ENCODE data around the gene RUNDC1. TPM values are rescaled to one million over a fixed set of nuclear protein-coding genes. Genes with fewer than 3 reads are reported as not detected.
"Not testable (repeated sequence)": the region's sequence is repeated elsewhere in the genome, so short reads cannot be mapped to it uniquely, and the experiment has no call there.

RUNDC1 gene
- total RNA-seq, 2 experiments from 2014 or later = 16.9 to 17.4 TPM

GRCh38 chr17:42997984-42998938 lies 17.9 kb downstream of the RUNDC1 start, which contains the start of gene RPL27:
TSS of gene RPL27 (plus strand) at chr17:42998419. CDS start at chr17:42998751, 332 bp downstream.
- Mint-ChIP-seq H3K27ac (peak within 1 kb of the TSS; percentile 99), H3K36me3 (peaks cover 41% of the 10 kb centered on the region), H3K27me3 (no peaks in the 10 kb centered on the region), H3K4me3 (peak within 1 kb of the TSS; percentile 100), H3K4me1 (peaks cover 36% of the 10 kb centered on the region), H3K9me3 (ENCODE audit: low read depth) (no peaks in the 10 kb centered on the region)
- peak; percentile 99 for DNase-seq
- CTCF ChIA-PET = interaction anchor here (0.7 to 3.7 kb wide), 33 partner anchors 10 to 420 kb away, joined by 3 to 41 read pairs (median 4); partner anchors contain the start of genes AARSD1, AOC2, BECN1 and IFI35
- peak; percentile 99 for ATAC-seq

GRCh38 chr17:42999003-42999525 lies 18.7 kb downstream of the RUNDC1 start:
- CTCF ChIA-PET = interaction anchor here (1.5 to 3.7 kb wide), 10 partner anchors 9 to 421 kb away, joined by 4 to 41 read pairs (median 10); partner anchors contain the start of genes BECN1, IFI35, PSMC3IP and PTGES3L

GRCh38 chr17:43000894-43001293 lies 20.5 kb downstream of the RUNDC1 start:
- Mint-ChIP-seq H3K27ac (peak overlapping the region; percentile 56), H3K4me1 (peaks cover 41% of the 10 kb centered on the region), H3K36me3 (peaks cover 47% of the 10 kb centered on the region)
- H3K4me3 Mint-ChIP-seq; H3K9me3 Mint-ChIP-seq (ENCODE audit: low read depth); DNase-seq; CTCF ChIA-PET; ATAC-seq; H3K27me3 Mint-ChIP-seq: not testable (repeated sequence)

More at GRCh38 chr17:42999003-42999525, 18.7 kb downstream of the RUNDC1 start:
- Mint-ChIP-seq H3K27ac (peak overlapping the region; percentile 99), H3K27me3 (no peaks in the 10 kb centered on the region), H3K36me3 (peaks cover 47% of the 10 kb centered on the region), H3K9me3 (ENCODE audit: low read depth) (no peaks in the 10 kb centered on the region), H3K4me1 (peaks cover 38% of the 10 kb centered on the region), H3K4me3 (peak overlapping the region; percentile 100)
- no peak for DNase-seq
- no peak for ATAC-seq

DNA sequence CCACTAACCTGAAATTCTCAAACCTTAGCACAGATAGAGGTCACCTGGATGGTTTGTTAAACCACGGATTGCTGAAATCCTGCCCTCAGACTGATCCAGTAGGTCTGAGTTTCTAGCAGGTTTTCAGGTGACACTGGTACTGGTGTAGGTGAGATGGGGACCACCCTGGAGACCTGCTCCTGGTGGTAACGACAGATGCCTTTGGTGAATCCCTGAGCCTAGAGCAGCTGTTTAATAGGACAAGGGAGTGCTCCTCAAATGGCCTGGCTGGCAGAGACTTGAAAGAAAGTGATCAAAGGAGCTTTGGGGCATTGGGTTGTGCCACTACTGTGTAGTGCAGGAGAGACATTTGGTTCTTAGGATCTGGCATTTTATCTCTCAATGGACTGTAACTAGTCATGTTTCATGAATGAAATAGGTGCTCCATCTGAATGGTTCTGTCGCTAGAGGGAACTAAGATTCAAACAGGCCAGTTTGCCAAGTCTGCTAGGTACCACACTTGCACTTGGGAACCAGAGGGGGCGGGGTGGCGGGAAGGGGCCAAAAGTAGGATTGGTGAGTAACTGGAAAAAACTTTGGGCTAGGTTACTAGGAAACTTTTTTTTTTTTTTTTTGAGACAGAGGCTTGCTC lies 23.3 kb downstream of the RUNDC1 start:
- Mint-ChIP-seq H3K9me3 (ENCODE audit: low read depth) (no peaks in the 10 kb centered on the region), H3K27ac (peak overlapping the region; percentile 44), H3K4me1 (peaks cover 35% of the 10 kb centered on the region), H3K27me3 (no peaks in the 10 kb centered on the region), H3K4me3 (no peak overlapping the region), H3K36me3 (peaks cover 51% of the 10 kb centered on the region)
- DNase-seq (no peak), ATAC-seq (no peak)
- CTCF ChIA-PET = no interaction called here

GRCh38 chr17:43006639-43007551 lies 26.5 kb downstream of the RUNDC1 start, which contains the start of gene IFI35:
TSS of gene IFI35 (plus strand) at chr17:43006784. CDS start at chr17:43006948, 164 bp downstream.
- Mint-ChIP-seq H3K9me3 (ENCODE audit: low read depth) (no peaks in the 10 kb centered on the region), H3K4me1 (peaks cover 29% of the 10 kb centered on the region), H3K27me3 (no peaks in the 10 kb centered on the region), H3K27ac (peak within 1 kb of the TSS; percentile 100), H3K36me3 (peaks cover 43% of the 10 kb centered on the region), H3K4me3 (peak within 1 kb of the TSS; percentile 99)
- DNase-seq (peak; percentile 95), ATAC-seq (peak; percentile 99)
- CTCF ChIA-PET = interaction anchor here (0.6 to 4.1 kb wide), 11 partner anchors 8 to 361 kb away, joined by 3 to 41 read pairs (median 3); partner anchors contain the start of genes RPL27 and VAT1

GRCh38 chr17:43010667-43011308 lies 30.4 kb downstream of the RUNDC1 start:
- H3K27ac Mint-ChIP-seq = peak overlapping the region; percentile 9
- peaks cover 47% of the 10 kb centered on the region for H3K36me3 Mint-ChIP-seq
- CTCF ChIA-PET = interaction anchor here (0.8 to 2.2 kb wide), 3 partner anchors 10 to 14 kb away, joined by 3 to 12 read pairs (median 6); partner anchors contain the start of gene RPL27
- no peak for DNase-seq
- H3K9me3 Mint-ChIP-seq (ENCODE audit: low read depth) = no peaks in the 10 kb centered on the region
- peaks cover 23% of the 10 kb centered on the region for H3K4me1 Mint-ChIP-seq
- no peak for ATAC-seq
- no peaks in the 10 kb centered on the region for H3K27me3 Mint-ChIP-seq
- no peak overlapping the region for H3K4me3 Mint-ChIP-seq

DNA sequence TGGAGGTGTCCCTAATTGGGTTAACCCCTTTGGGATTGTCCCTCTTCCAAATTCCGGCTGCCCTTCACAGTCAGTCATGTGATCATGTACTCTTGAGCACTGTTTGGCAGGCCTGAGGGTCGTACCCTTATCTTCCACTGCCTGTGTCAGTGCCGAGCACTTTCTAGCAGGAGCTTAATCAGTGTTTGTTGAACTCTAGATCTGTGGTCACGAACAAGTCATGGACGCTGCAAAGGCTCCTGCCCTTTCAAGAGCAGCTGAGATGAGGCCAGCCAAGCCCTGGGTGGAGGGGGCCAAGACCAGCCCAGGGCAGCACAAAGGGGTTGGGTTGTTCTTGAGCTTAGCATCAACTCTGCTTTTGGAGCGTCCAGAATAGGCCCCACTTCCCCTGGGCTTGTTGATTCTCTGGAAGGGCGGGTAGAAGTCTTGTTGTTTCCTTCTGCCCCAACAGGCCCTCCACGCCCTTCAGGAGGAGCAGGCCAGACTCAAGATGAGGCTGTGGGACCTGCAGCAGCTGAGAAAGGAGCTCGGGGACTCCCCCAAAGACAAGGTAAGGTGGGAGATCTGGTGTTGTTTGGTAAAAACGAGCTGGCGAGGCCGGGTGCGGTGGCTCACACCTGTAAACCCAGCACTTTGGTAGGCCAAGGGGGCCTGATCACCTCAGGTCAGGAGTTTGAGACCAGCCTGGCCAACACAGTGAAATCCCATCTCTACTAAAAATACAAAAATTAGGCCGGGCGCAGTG lies 31.5 kb downstream of the RUNDC1 start:
- peaks cover 45% of the 10 kb centered on the region for H3K36me3 Mint-ChIP-seq
- DNase-seq = no peak
- no peak for ATAC-seq
- H3K27ac Mint-ChIP-seq = peak overlapping the region; percentile 17
- CTCF ChIA-PET = interaction anchor here (1.7 to 2.2 kb wide), 2 partner anchors 13 to 14 kb away, joined by 8 to 12 read pairs; partner anchors contain the start of genes RND2 and RPL27
- no peak overlapping the region for H3K4me3 Mint-ChIP-seq
- no peaks in the 10 kb centered on the region for H3K27me3 Mint-ChIP-seq
- H3K9me3 Mint-ChIP-seq (ENCODE audit: low read depth) = no peaks in the 10 kb centered on the region
- H3K4me1 Mint-ChIP-seq = peaks cover 20% of the 10 kb centered on the region

GRCh38 chr17:43013296-43013695 lies 32.9 kb downstream of the RUNDC1 start:
- CTCF ChIA-PET = interaction anchor here (1.7 kb wide), 1 partner anchor 11 kb away, joined by 8 read pairs; the partner anchor contains the start of gene RND2
- H3K4me3 Mint-ChIP-seq = no peak overlapping the region
- H3K36me3 Mint-ChIP-seq = peaks cover 40% of the 10 kb centered on the region
- no peaks in the 10 kb centered on the region for H3K9me3 Mint-ChIP-seq (ENCODE audit: low read depth)
- DNase-seq (no peak), ATAC-seq (no peak)
- no peak overlapping the region for H3K27ac Mint-ChIP-seq
- H3K4me1 Mint-ChIP-seq = peaks cover 18% of the 10 kb centered on the region
- no peaks in the 10 kb centered on the region for H3K27me3 Mint-ChIP-seq

DNA sequence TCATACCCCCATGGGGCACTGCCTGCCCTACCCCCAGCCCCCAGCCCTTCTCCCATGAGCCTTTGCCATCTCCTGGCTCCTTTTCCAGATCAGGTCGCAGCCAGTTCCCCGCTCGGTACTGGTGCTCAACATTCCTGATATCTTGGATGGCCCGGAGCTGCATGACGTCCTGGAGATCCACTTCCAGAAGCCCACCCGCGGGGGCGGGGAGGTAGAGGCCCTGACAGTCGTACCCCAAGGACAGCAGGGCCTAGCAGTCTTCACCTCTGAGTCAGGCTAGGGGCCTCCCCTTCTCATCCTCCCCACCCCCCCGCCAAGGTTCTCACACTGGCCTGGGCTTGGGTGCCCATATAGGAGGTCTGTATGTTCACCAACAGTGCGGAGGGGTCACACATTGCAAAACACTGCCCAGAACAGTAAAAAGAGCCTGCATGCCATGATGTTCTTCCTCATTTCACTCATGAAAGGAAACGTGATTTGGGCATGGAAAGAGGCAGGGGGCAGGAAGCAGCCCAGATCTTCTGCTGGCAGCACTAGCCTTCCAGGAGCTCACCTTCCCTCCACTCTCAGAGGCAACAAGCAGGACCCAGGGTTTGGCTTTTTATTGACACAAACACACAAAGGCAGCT lies 33.8 kb downstream of the RUNDC1 start:
- Mint-ChIP-seq H3K9me3 (ENCODE audit: low read depth) (no peaks in the 10 kb centered on the region), H3K27me3 (no peaks in the 10 kb centered on the region), H3K36me3 (peaks cover 37% of the 10 kb centered on the region), H3K4me1 (peaks cover 18% of the 10 kb centered on the region), H3K4me3 (no peak overlapping the region), H3K27ac (no peak overlapping the region)
- CTCF ChIA-PET = interaction anchor here (0.7 to 1.2 kb wide), 2 partner anchors 8 to 16 kb away, joined by 3 to 4 read pairs; partner anchors contain the start of genes IFI35 and RPL27
- DNase-seq (no peak), ATAC-seq (no peak)

GRCh38 chr17:43014649-43015542 lies 34.5 kb downstream of the RUNDC1 start:
- Mint-ChIP-seq H3K4me1 (peaks cover 25% of the 10 kb centered on the region), H3K27ac (peak overlapping the region; percentile 14), H3K4me3 (no peak overlapping the region), H3K27me3 (no peaks in the 10 kb centered on the region), H3K36me3 (peaks cover 37% of the 10 kb centered on the region), H3K9me3 (ENCODE audit: low read depth) (no peaks in the 10 kb centered on the region)
- CTCF ChIA-PET = interaction anchor here (0.7 to 1.2 kb wide), 2 partner anchors 8 to 17 kb away, joined by 3 to 4 read pairs; partner anchors contain the start of genes IFI35 and RPL27
- DNase-seq = no peak
- ATAC-seq = no peak

Data from activated CD8-positive, alpha-beta memory T cell treated with anti-CD3 and anti-CD28 coated beads, Interleukin-2, amount 10 ng/mL, durations not matched to agents 7 days and 5 days (primary cell).